Kidney capillary endothelial cell (primary cell): ENCODE data around the gene IL18.
"Not testable (repeated sequence)": the region's sequence is repeated elsewhere in the genome, so short reads cannot be mapped to it uniquely, and the experiment has no call there.

ENCODE experiments used
- DNase-seq: peaks from one replicate; pipeline ENCODE4 v3.0.0-alpha.2; 2018; ENCODE audit warnings: low spot score

The IL18 gene

GRCh38 chr11:112163875-112164685, at the start of gene IL18:
Gene IL18, minus strand, starts transcription at chr11:112164094. Its CDS starts 9,041 bp downstream, at chr11:112155053.
- no peak for DNase-seq

- DNase-seq: no peak
Measured at GRCh38 chr11:112212710-112213109, 48.8 kb upstream of the IL18 start.

- no peak for DNase-seq
Measured at GRCh38 chr11:112212290-112212689, 48.4 kb upstream of the IL18 start.

GRCh38 chr11:112211536-112211935, 47.6 kb upstream of the IL18 start:
- no peak for DNase-seq

GRCh38 chr11:112210890-112211289, 47.0 kb upstream of the IL18 start:
- DNase-seq: no peak

- DNase-seq: no peak
Measured at GRCh38 chr11:112206071-112206470, 42.2 kb upstream of the IL18 start.

- no peak for DNase-seq
Measured at GRCh38 chr11:112200252-112200651, 36.4 kb upstream of the IL18 start.

GRCh38 chr11:112199101-112199500, 35.2 kb upstream of the IL18 start:
- not testable (repeated sequence) for DNase-seq

- DNase-seq: no peak
Measured at GRCh38 chr11:112196519-112197087, 32.7 kb upstream of the IL18 start.

GRCh38 chr11:112195951-112196351, 32.1 kb upstream of the IL18 start:
- no peak for DNase-seq

GRCh38 chr11:112195113-112195512, 31.2 kb upstream of the IL18 start:
- not testable (repeated sequence) for DNase-seq

- no peak for DNase-seq
Measured at GRCh38 chr11:112186304-112186703, 22.4 kb upstream of the IL18 start.

GRCh38 chr11:112185883-112186282, 22.0 kb upstream of the IL18 start:
- no peak for DNase-seq

- no peak for DNase-seq
Measured at GRCh38 chr11:112182867-112183266, 19.0 kb upstream of the IL18 start.

- DNase-seq: no peak
Measured at GRCh38 chr11:112179601-112180000, 15.7 kb upstream of the IL18 start.

- no peak for DNase-seq
Measured at GRCh38 chr11:112178936-112179335, 15.0 kb upstream of the IL18 start.

- no peak for DNase-seq
Measured at GRCh38 chr11:112178428-112178827, 14.5 kb upstream of the IL18 start.

- DNase-seq: no peak
Measured at GRCh38 chr11:112177589-112177988, 13.7 kb upstream of the IL18 start.

- DNase-seq: no peak
Measured at GRCh38 chr11:112176077-112176476, 12.2 kb upstream of the IL18 start.

GRCh38 chr11:112175599-112175952, 11.7 kb upstream of the IL18 start:
- DNase-seq: no peak

- DNase-seq: peak; percentile 63
Measured at GRCh38 chr11:112174789-112175598, 11.1 kb upstream of the IL18 start, which contains the start of gene BCO2. Gene BCO2, plus strand, starts transcription at chr11:112175512. Its CDS starts 90 bp downstream, at chr11:112175602.

GRCh38 chr11:112173152-112173551, 9.3 kb upstream of the IL18 start:
- DNase-seq: no peak
